WERI-Rb-1 (cell line): ENCODE measurements around the gene LIMS2.

Source experiments
- DNase-seq: peaks from one replicate; pipeline ENCODE4 v3.0.0-alpha.2; 2020
- H3K27ac ChIP-seq: fragments of 250-450 bp; sonication (Bioruptor Pico); 2 replicates; pipeline ENCODE4 v1.5.1; 2020; ENCODE audit warnings: mild to moderate bottlenecking, moderate library complexity
- H3K27me3 ChIP-seq: fragments of 250-450 bp; sonication (Bioruptor Pico); 2 replicates; pipeline ENCODE4 v1.5.1; 2021; ENCODE audit warnings: mild to moderate bottlenecking, low read depth, moderate library complexity; ENCODE audit not compliant: insufficient read depth, severe bottlenecking
- H3K36me3 ChIP-seq: fragments of 250-450 bp; sonication (Bioruptor Pico); 2 replicates; pipeline ENCODE4 v1.5.1; 2020; ENCODE audit warnings: mild to moderate bottlenecking, moderate library complexity
- H3K4me3 ChIP-seq: 2 replicates; pipeline ENCODE4 v1.5.1; 2011; ENCODE audit warnings: low read depth, mild to moderate bottlenecking, control low read depth, low read length
- H3K9me3 ChIP-seq: fragments of 250-450 bp; sonication (Bioruptor Pico); 2 replicates; pipeline ENCODE4 v1.5.1; 2021; ENCODE audit warnings: mild to moderate bottlenecking, moderate library complexity; ENCODE audit not compliant: severe bottlenecking
- TF ChIP-seq, protein P1 (sequence below): IDR thresholded peaks from 2 replicates; pipeline ENCODE4 v1.5.1; 2011; ENCODE audit warnings: low read depth, mild to moderate bottlenecking, control low read depth, inconsistent platforms, low read length

Gene LIMS2

GRCh38 chr2:127674241-127675209 lies 805 bp downstream of the LIMS2 start:
- DNase-seq: no peak
- H3K36me3 ChIP-seq: no peaks in the 10 kb centered on the region
- no peak overlapping the region for H3K27ac ChIP-seq
- no peaks in the 10 kb centered on the region for H3K9me3 ChIP-seq
- no peaks in the 10 kb centered on the region for H3K27me3 ChIP-seq
- TF ChIP-seq, protein P1, sequence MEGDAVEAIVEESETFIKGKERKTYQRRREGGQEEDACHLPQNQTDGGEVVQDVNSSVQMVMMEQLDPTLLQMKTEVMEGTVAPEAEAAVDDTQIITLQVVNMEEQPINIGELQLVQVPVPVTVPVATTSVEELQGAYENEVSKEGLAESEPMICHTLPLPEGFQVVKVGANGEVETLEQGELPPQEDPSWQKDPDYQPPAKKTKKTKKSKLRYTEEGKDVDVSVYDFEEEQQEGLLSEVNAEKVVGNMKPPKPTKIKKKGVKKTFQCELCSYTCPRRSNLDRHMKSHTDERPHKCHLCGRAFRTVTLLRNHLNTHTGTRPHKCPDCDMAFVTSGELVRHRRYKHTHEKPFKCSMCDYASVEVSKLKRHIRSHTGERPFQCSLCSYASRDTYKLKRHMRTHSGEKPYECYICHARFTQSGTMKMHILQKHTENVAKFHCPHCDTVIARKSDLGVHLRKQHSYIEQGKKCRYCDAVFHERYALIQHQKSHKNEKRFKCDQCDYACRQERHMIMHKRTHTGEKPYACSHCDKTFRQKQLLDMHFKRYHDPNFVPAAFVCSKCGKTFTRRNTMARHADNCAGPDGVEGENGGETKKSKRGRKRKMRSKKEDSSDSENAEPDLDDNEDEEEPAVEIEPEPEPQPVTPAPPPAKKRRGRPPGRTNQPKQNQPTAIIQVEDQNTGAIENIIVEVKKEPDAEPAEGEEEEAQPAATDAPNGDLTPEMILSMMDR: no peak
- H3K4me3 ChIP-seq: no peak overlapping the region

- no peaks in the 10 kb centered on the region for H3K36me3 ChIP-seq
- no peak overlapping the region for H3K27ac ChIP-seq
- H3K27me3 ChIP-seq: no peaks in the 10 kb centered on the region
- TF ChIP-seq, protein P1: no peak
- H3K4me3 ChIP-seq: no peak overlapping the region
- no peaks in the 10 kb centered on the region for H3K9me3 ChIP-seq
- no peak for DNase-seq
These were observed 1.9 kb downstream of the LIMS2 start for GRCh38 chr2:127673291-127674069.

- no peaks in the 10 kb centered on the region for H3K36me3 ChIP-seq
- H3K27me3 ChIP-seq: no peaks in the 10 kb centered on the region
- no peak for DNase-seq
- no peak overlapping the region for H3K27ac ChIP-seq
- no peaks in the 10 kb centered on the region for H3K9me3 ChIP-seq
- H3K4me3 ChIP-seq: no peak overlapping the region
- TF ChIP-seq, protein P1: no peak
These were observed 2.7 kb downstream of the LIMS2 start for GRCh38 chr2:127672341-127673224.

GRCh38 chr2:127671557-127672302 lies 3.6 kb downstream of the LIMS2 start:
- DNase-seq: no peak
- Histone ChIP-seq H3K4me3 (no peak overlapping the region), H3K36me3 (no peaks in the 10 kb centered on the region), H3K9me3 (no peaks in the 10 kb centered on the region), H3K27ac (no peak overlapping the region), H3K27me3 (no peaks in the 10 kb centered on the region)
- TF ChIP-seq, protein P1: no peak

- H3K4me3 ChIP-seq: no peak overlapping the region
- no peaks in the 10 kb centered on the region for H3K9me3 ChIP-seq
- H3K27me3 ChIP-seq: no peaks in the 10 kb centered on the region
- no peak for DNase-seq
- no peak overlapping the region for H3K27ac ChIP-seq
- TF ChIP-seq, protein P1: no peak
- no peaks in the 10 kb centered on the region for H3K36me3 ChIP-seq
These were observed 4.4 kb downstream of the LIMS2 start for GRCh38 chr2:127670957-127671290.
